Progenitor cell of endocrine pancreas (in vitro differentiated cells): ENCODE results near the gene WDR62. TPM values are rescaled to one million over a fixed set of nuclear protein-coding genes. Genes with fewer than 3 reads are reported as not detected.

Experiments
- DNase-seq: peaks from one replicate; pipeline ENCODE4 v3.0.0; 2021; ENCODE audit warnings: low spot score; ENCODE audit not compliant: unreplicated experiment
- H3K27ac Mint-ChIP-seq: 2 replicates; pipeline ENCODE4 v1.8.0; 2021; ENCODE audit warnings: mild to moderate bottlenecking, moderate library complexity, mixed read lengths
- H3K27me3 Mint-ChIP-seq: 2 replicates; pipeline ENCODE4 v1.8.0; 2021; ENCODE audit warnings: mixed read lengths
- H3K36me3 Mint-ChIP-seq: 2 replicates; pipeline ENCODE4 v1.8.0; 2022; ENCODE audit warnings: mixed read lengths; ENCODE audit not compliant: insufficient read depth
- H3K4me1 Mint-ChIP-seq: 2 replicates; pipeline ENCODE4 v1.8.0; 2021; ENCODE audit warnings: low read depth, mixed read lengths
- H3K4me3 Mint-ChIP-seq: 2 replicates; pipeline ENCODE4 v1.8.0; 2021; ENCODE audit warnings: low read depth, mild to moderate bottlenecking, moderate library complexity, mixed read lengths
- H3K9me3 Mint-ChIP-seq: 2 replicates; pipeline ENCODE4 v1.8.0; 2021; ENCODE audit warnings: low read depth, mixed read lengths
- CTCF ChIP-seq: fragments of 200-600 bp; sonication (generic); IDR thresholded peaks from one replicate; pipeline ENCODE4 v1.5.0; 2021; ENCODE audit warnings: antibody characterized with exemption, mild to moderate bottlenecking; ENCODE audit not compliant: unreplicated experiment
- total RNA-seq: library from RNA; stranded (reverse); gene quantifications from 2 replicates; pipeline ENCODE4 v1.2.1, GENCODE V29; 2021

The WDR62 gene
- total RNA-seq, 1 donor from 2014 or later, result 9.2 TPM

GRCh38 chr19:36108684-36109083 lies 54.0 kb downstream of the WDR62 start:
- DNase-seq, result no peak

GRCh38 chr19:36110487-36111199 lies 55.9 kb downstream of the WDR62 start, which contains the start of gene OVOL3:
Gene OVOL3 (plus strand): TSS chr19:36111143. CDS start chr19:36111203, 60 bp downstream.
- TF ChIP-seq CTCF, result no peak
- H3K27ac Mint-ChIP-seq, result no peak within 1 kb of the TSS
- no peak for DNase-seq
- peaks cover 6% of the 10 kb centered on the region for H3K36me3 Mint-ChIP-seq
- H3K4me3 Mint-ChIP-seq, result no peak within 1 kb of the TSS
- H3K27me3 Mint-ChIP-seq, result no peaks in the 10 kb centered on the region
- no peaks in the 10 kb centered on the region for H3K9me3 Mint-ChIP-seq
- H3K4me1 Mint-ChIP-seq, result peaks cover 15% of the 10 kb centered on the region

More at GRCh38 chr19:36108684-36109083, 54.0 kb downstream of the WDR62 start:
- no peak for TF ChIP-seq CTCF
- Mint-ChIP-seq H3K27ac (no peak overlapping the region), H3K36me3 (peaks cover 6% of the 10 kb centered on the region), H3K4me1 (peaks cover 5% of the 10 kb centered on the region), H3K4me3 (no peak overlapping the region), H3K27me3 (no peaks in the 10 kb centered on the region), H3K9me3 (no peaks in the 10 kb centered on the region)

- H3K36me3 Mint-ChIP-seq, result peaks cover 6% of the 10 kb centered on the region
- peaks cover 15% of the 10 kb centered on the region for H3K4me1 Mint-ChIP-seq
- no peak for TF ChIP-seq CTCF
- DNase-seq, result no peak
- H3K9me3 Mint-ChIP-seq, result no peaks in the 10 kb centered on the region
- H3K4me3 Mint-ChIP-seq, result no peak overlapping the region
- H3K27ac Mint-ChIP-seq, result no peak overlapping the region
- H3K27me3 Mint-ChIP-seq, result no peaks in the 10 kb centered on the region
These were observed 56.5 kb downstream of the WDR62 start for GRCh38 chr19:36111200-36111539.

- peaks cover 18% of the 10 kb centered on the region for H3K4me1 Mint-ChIP-seq
- no peaks in the 10 kb centered on the region for H3K27me3 Mint-ChIP-seq
- no peaks in the 10 kb centered on the region for H3K9me3 Mint-ChIP-seq
- no peak overlapping the region for H3K27ac Mint-ChIP-seq
- no peak for TF ChIP-seq CTCF
- peak overlapping the region; percentile 59 for H3K4me3 Mint-ChIP-seq
- peaks cover 9% of the 10 kb centered on the region for H3K36me3 Mint-ChIP-seq
- no peak for DNase-seq
These were observed 58.0 kb downstream of the WDR62 start for GRCh38 chr19:36112678-36113077.

- DNase-seq, result no peak
- Mint-ChIP-seq H3K27me3 (no peaks in the 10 kb centered on the region), H3K4me1 (peaks cover 18% of the 10 kb centered on the region), H3K9me3 (no peaks in the 10 kb centered on the region), H3K27ac (peak overlapping the region; percentile 77), H3K4me3 (peak overlapping the region; percentile 95), H3K36me3 (peaks cover 13% of the 10 kb centered on the region)
- no peak for TF ChIP-seq CTCF
These were observed 58.7 kb downstream of the WDR62 start for GRCh38 chr19:36113425-36113824.
